SKM-1 treated with dmso at 0.1 percent for 144 hours (cell line): Measurements from ENCODE around the gene AIDA.
A peak's percentile ranks its signal among the peaks of the same experiment; 100 is the strongest.

Source experiments
- DNase-seq: peaks from one replicate; lab custom pipeline; 2025; ENCODE audit not compliant: unreplicated experiment; lab: John Stamatoyannopoulos, UW

The AIDA gene

GRCh38 chr1:222653178-222653827, 59.0 kb downstream of the AIDA start:
- no peak for DNase-seq

DNA sequence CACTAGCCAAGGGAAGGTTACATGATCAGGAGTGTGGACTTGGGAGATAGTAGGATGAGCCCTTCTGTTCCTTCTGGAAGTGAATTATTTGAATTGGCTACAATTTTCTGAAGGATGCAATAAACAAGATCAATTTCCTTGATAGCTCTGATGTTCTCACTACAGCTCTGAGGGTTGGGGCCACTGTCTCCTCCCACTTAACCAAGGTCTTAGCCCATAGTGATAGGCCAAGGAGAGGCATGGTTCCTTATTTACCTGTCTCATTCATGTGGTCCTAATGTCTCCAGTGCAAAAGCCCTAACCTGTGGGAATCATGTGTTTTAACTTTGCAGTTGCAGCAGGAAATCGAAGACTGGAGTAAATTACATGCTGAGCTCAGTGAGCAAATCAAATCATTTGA, 59.6 kb downstream of the AIDA start:
- DNase-seq: no peak

DNA sequence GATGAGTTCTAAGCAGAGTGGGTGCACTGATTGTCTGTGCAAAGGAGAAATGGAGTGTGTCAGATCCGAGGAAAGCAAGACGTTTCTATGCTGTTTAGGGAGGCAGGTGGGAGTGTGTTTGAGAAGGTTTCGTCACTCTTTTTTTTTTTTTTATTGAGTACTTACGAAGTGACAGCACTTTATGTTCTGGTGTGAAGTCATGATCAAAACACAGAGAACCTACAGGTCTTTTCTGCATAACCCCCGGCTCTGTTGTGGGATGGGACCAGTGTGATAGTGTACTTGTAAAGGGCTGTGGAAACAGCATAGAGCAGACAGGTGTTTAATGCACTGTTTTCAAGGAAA, 67.7 kb downstream of the AIDA start:
- no peak for DNase-seq

- DNase-seq: peak; percentile 100
Observed at GRCh38 chr1:222643938-222644635, 68.2 kb downstream of the AIDA start.

GRCh38 chr1:222643606-222643937, 68.7 kb downstream of the AIDA start:
- peak; percentile 77 for DNase-seq

GRCh38 chr1:222642468-222642867, 69.8 kb downstream of the AIDA start:
- no peak for DNase-seq

- no peak for DNase-seq
Observed at GRCh38 chr1:222641269-222641948, 70.9 kb downstream of the AIDA start.

DNA sequence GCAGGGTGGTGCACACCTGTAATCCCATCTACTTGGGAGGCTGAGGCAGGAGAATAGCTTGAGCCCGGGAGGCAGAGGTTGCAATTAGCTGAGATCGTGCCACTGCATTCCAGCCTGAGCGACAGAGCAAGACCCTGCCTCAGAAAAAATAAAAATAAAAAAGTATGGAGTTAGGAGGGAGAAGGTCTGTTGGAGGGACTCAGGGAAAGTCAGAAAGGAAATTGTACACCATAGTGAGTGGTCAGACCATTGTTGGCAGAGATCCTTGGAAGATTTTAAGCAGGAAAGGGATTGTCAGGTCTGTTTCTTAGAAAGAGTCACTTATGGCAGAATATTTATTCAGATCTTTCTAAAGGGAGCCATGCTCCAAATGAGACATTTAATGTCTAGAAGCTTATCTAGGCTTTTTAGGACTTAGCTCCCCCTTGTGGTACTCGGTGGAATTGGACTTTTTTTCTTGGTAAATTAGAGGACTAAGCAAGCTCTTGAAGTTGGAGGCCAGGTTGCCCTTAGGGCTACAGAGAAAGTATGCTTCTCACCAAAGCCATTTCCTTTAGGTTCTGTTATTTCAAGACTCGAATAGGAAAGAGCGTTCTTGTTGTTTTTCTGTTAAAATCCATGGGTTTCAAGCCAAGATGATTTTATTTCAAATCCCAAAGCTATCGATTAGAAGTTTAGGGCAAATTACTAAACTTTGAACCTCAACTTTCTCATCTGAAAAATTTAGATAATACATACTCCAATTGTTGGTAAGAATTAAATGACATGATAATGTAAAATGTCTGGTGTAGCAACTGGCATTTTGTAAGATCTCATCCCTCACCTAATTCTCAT, 77.9 kb downstream of the AIDA start:
- DNase-seq: peak; percentile 86

- DNase-seq: no peak
Observed at GRCh38 chr1:222632749-222633148, 79.5 kb downstream of the AIDA start.

- no peak for DNase-seq
Observed at GRCh38 chr1:222631611-222632208, 80.6 kb downstream of the AIDA start.

- no peak for DNase-seq
Observed at GRCh38 chr1:222629921-222630535, 82.3 kb downstream of the AIDA start.

- DNase-seq: no peak
Observed at GRCh38 chr1:222627232-222627631, 85.1 kb downstream of the AIDA start.

DNA sequence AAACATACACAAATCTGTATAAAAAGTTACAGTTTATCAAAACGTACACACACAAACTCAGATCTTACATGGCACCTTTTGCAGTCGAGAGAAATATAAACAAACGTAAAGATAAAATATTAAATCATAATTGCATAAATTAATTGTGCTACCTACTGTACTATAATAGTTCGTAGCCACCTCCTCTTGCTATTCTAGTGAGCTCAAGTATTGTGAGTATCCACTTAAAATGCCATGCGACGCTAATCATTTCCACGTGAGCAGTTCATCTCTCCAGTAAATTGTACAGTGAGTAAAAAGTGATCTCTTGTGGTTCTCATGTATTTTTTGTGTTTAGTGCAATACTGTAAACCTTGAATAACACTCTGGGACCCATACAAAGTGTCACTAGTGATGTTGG, 88.1 kb downstream of the AIDA start:
- DNase-seq: no peak

GRCh38 chr1:222623458-222623857, 88.8 kb downstream of the AIDA start:
- DNase-seq: no peak

GRCh38 chr1:222622765-222623164, 89.5 kb downstream of the AIDA start:
- no peak for DNase-seq

- DNase-seq: no peak
Observed at GRCh38 chr1:222620566-222620965, 91.7 kb downstream of the AIDA start.

GRCh38 chr1:222618880-222619596, 93.3 kb downstream of the AIDA start:
- DNase-seq: no peak
